Prostate gland (tissue), 2 donors: ENCODE data around the gene TMSB10.

ENCODE experiments used
- POLR2A ChIP-seq: fragments of 450-650 bp; IDR thresholded peaks from one replicate; pipeline ENCODE4 v1.6.1; 2016; ENCODE audit warnings: antibody characterized with exemption, mild to moderate bottlenecking
- POLR2AphosphoS5 ChIP-seq: sonication (generic); formaldehyde crosslinking; IDR thresholded peaks from one replicate; pipeline ENCODE4 v1.6.1; 2017; ENCODE audit warnings: antibody characterized with exemption
- TF ChIP-seq, protein P1 (sequence below), 4 experiments: fragments of 200-600 bp in 2 of 4; fragments of 450-650 bp in 2 of 4; sonication (generic) in 2 of 4; IDR thresholded peaks; 1 replicate in 3 of 4; 2 replicates in 1 of 4; pipeline ENCODE4 v1.5.1; 2016 to 2019; ENCODE audit warnings: antibody characterized with exemption in 4 of 4, mild to moderate bottlenecking in 2 of 4, moderate library complexity in 2 of 4

DNA sequence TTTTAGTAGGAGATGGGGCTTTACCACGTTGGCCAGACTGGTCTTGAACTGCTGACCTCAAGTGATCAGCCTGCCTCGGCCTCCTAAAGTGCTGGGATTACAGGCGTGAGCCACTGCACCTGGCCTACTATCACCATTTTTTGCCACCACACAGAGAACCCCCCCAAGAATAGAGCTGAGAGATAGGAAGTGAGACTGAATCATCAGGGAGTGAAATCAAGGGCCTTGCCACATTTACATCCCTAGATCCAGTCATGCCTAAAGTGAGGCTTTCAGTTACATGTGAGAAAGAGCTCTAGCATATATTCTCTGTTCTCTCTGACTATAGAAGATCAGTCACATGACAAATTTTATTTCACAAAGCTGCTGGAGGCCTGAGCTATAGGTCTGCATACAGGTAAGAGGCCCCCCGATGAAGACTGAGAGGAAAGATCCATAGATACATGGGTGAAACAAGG lies 37.5 kb downstream of the TMSB10 start:
- TF ChIP-seq POLR2AphosphoS5: no peak
- TF ChIP-seq, protein P1, sequence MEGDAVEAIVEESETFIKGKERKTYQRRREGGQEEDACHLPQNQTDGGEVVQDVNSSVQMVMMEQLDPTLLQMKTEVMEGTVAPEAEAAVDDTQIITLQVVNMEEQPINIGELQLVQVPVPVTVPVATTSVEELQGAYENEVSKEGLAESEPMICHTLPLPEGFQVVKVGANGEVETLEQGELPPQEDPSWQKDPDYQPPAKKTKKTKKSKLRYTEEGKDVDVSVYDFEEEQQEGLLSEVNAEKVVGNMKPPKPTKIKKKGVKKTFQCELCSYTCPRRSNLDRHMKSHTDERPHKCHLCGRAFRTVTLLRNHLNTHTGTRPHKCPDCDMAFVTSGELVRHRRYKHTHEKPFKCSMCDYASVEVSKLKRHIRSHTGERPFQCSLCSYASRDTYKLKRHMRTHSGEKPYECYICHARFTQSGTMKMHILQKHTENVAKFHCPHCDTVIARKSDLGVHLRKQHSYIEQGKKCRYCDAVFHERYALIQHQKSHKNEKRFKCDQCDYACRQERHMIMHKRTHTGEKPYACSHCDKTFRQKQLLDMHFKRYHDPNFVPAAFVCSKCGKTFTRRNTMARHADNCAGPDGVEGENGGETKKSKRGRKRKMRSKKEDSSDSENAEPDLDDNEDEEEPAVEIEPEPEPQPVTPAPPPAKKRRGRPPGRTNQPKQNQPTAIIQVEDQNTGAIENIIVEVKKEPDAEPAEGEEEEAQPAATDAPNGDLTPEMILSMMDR (IDR thresholded peaks at IDR 0.05): no peak
- no peak for TF ChIP-seq POLR2A
